ENCODE data around the gene ROR2.

The ROR2 gene

DNA sequence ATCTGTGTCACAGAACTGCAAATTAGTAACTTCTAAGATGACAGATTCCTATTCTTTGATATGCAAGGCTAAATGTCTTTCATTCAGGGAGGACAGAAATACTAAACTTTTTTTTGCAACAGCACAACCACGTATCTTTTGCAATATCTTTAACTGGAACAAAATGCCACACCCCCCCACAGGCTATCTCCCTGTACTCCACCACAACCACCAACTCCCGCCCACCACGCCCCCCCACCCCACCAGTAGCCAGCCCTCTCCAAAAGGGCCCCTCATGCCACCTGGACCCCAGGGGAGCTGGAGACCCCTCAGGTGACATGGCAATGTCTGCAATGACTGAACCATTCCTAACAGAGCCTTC, 131.8 kb downstream of the ROR2 start:
- H3K79me2 ChIP-seq (ENCODE audit: insufficient read depth, low read depth) = no peaks in the 10 kb centered on the region
- H3K27ac ChIP-seq = no peak overlapping the region
- H3K4me3 ChIP-seq (IDR thresholded peaks at IDR 0.05; ENCODE audit: insufficient read depth, low read depth, low read length) = no peak overlapping the region
- no peak overlapping the region for H3K9ac ChIP-seq
- no peaks in the 10 kb centered on the region for H4K20me1 ChIP-seq (ENCODE audit: insufficient read depth)
- no peak overlapping the region for H2AFZ ChIP-seq (ENCODE audit: low read depth)
- H3K4me2 ChIP-seq = no peak overlapping the region
- TF ChIP-seq, protein P1, sequence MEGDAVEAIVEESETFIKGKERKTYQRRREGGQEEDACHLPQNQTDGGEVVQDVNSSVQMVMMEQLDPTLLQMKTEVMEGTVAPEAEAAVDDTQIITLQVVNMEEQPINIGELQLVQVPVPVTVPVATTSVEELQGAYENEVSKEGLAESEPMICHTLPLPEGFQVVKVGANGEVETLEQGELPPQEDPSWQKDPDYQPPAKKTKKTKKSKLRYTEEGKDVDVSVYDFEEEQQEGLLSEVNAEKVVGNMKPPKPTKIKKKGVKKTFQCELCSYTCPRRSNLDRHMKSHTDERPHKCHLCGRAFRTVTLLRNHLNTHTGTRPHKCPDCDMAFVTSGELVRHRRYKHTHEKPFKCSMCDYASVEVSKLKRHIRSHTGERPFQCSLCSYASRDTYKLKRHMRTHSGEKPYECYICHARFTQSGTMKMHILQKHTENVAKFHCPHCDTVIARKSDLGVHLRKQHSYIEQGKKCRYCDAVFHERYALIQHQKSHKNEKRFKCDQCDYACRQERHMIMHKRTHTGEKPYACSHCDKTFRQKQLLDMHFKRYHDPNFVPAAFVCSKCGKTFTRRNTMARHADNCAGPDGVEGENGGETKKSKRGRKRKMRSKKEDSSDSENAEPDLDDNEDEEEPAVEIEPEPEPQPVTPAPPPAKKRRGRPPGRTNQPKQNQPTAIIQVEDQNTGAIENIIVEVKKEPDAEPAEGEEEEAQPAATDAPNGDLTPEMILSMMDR (conservative IDR thresholded peaks at IDR 0.05; ENCODE audit: low read depth, low read length) = no peak
- H3K27me3 ChIP-seq (ENCODE audit: insufficient read depth, low read depth) = no peaks in the 10 kb centered on the region
- no peaks in the 10 kb centered on the region for H3K36me3 ChIP-seq (ENCODE audit: insufficient read depth)
- peaks cover 18% of the 10 kb centered on the region for H3K4me1 ChIP-seq (ENCODE audit: low read depth, poor library complexity, severe bottlenecking)

DNA sequence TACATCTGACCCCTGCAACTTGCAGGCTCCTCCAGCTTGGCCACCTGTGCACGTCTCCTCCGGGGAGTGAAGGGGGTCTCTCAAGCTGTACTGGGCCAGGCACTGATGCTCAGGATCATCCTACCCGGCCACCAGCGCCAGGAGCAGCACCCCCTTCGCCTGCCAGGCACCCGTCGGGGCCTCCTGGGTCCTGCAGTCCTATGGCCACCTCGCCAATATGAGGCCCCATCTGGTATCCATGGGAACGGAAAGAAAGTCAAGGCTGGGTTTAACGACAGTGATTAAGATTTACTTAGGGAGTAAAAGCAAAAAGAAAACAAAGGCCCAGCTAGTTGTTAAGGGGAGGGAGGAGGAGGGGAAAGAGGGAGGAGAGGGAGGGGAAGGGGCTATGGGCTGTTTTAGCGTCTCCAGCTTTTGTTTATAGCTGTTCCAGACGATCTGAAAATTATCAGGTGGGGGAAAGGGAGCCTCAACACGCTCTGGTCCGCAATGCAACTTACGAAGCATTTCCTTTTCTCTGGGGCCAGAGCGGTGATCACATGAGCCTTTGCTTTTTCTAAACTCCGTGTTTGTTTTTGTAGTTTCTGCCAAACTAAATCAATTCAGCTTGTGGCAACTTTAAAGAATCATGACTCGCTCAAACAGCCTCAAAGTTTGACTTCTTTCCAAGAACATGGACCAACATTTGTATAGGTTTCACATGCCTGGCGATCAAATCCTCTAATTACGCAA, 132.4 kb downstream of the ROR2 start:
- Histone ChIP-seq H3K27ac (no peak overlapping the region), H3K79me2 (ENCODE audit: insufficient read depth, low read depth) (no peaks in the 10 kb centered on the region), H2AFZ (ENCODE audit: low read depth) (no peak overlapping the region), H3K4me1 (ENCODE audit: low read depth, poor library complexity, severe bottlenecking) (peaks cover 24% of the 10 kb centered on the region), H3K27me3 (ENCODE audit: insufficient read depth, low read depth) (no peaks in the 10 kb centered on the region), H3K36me3 (ENCODE audit: insufficient read depth) (no peaks in the 10 kb centered on the region), H3K4me3 (IDR thresholded peaks at IDR 0.05; ENCODE audit: insufficient read depth, low read depth, low read length) (no peak overlapping the region), H3K9ac (no peak overlapping the region), H4K20me1 (ENCODE audit: insufficient read depth) (no peaks in the 10 kb centered on the region), H3K4me2 (no peak overlapping the region)
- TF ChIP-seq, protein P1 (conservative IDR thresholded peaks at IDR 0.05; ENCODE audit: low read depth, low read length) = no peak

DNA sequence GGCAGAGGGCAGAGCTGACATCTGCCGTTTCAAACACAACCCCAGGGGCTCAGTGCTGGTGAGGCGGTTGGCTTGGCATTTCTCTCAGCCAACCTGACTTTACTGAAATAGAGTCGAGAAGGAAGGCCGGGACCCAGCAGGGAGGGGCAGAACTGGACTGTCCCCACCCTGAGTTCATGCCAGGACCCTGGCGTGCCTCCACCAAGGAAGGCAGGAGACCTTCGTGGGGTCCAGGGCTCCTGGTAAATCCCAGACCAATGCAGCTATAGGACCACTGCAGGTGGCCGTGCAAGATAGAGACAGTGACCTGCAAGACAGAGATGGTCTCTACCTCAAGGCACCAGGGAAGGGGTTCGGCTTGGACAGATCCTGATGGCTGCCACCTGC, 132.9 kb downstream of the ROR2 start:
- Histone ChIP-seq H2AFZ (ENCODE audit: low read depth) (no peak overlapping the region), H3K27ac (no peak overlapping the region), H3K27me3 (ENCODE audit: insufficient read depth, low read depth) (no peaks in the 10 kb centered on the region), H3K4me3 (IDR thresholded peaks at IDR 0.05; ENCODE audit: insufficient read depth, low read depth, low read length) (no peak overlapping the region), H3K9ac (no peak overlapping the region), H3K4me1 (ENCODE audit: low read depth, poor library complexity, severe bottlenecking) (peaks cover 29% of the 10 kb centered on the region), H4K20me1 (ENCODE audit: insufficient read depth) (no peaks in the 10 kb centered on the region), H3K36me3 (ENCODE audit: insufficient read depth) (no peaks in the 10 kb centered on the region), H3K79me2 (ENCODE audit: insufficient read depth, low read depth) (no peaks in the 10 kb centered on the region), H3K4me2 (no peak overlapping the region)
- TF ChIP-seq, protein P1 (conservative IDR thresholded peaks at IDR 0.05; ENCODE audit: low read depth, low read length) = no peak

DNA sequence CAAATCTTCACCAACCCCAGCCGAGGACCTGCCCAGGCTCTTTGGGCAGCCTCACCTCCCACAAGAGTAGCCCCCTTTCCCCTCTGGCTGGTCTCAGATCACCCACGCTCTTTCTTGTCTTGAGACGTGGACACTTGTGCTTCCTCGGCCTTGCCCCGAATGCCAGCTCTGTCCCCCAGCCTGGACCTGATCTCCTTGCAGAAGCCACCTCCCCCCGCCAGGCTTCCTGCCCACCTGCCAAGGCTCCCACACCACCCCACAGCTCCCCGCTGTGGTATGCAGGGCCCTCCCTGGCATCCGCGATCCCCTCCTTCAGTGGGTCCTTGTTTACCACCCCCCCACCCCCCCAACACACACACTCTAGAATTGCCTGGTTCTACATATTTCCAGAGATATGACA, 133.7 kb downstream of the ROR2 start:
- H4K20me1 ChIP-seq (ENCODE audit: insufficient read depth) = no peaks in the 10 kb centered on the region
- TF ChIP-seq, protein P1 (conservative IDR thresholded peaks at IDR 0.05; ENCODE audit: low read depth, low read length) = no peak
- no peaks in the 10 kb centered on the region for H3K36me3 ChIP-seq (ENCODE audit: insufficient read depth)
- H3K79me2 ChIP-seq (ENCODE audit: insufficient read depth, low read depth) = no peaks in the 10 kb centered on the region
- H3K27ac ChIP-seq = no peak overlapping the region
- no peaks in the 10 kb centered on the region for H3K27me3 ChIP-seq (ENCODE audit: insufficient read depth, low read depth)
- H3K9ac ChIP-seq = no peak overlapping the region
- peaks cover 37% of the 10 kb centered on the region for H3K4me1 ChIP-seq (ENCODE audit: low read depth, poor library complexity, severe bottlenecking)
- H3K4me3 ChIP-seq (IDR thresholded peaks at IDR 0.05; ENCODE audit: insufficient read depth, low read depth, low read length) = no peak overlapping the region
- H2AFZ ChIP-seq (ENCODE audit: low read depth) = no peak overlapping the region
- H3K4me2 ChIP-seq = no peak overlapping the region

Data from KMS-11 (cell line).